Fibroblast of gingiva (primary cell): ENCODE results near the gene SLC45A3.
A peak's percentile ranks its signal among the peaks of the same experiment; 100 is the strongest.
"Not testable (repeated sequence)": the region's sequence is repeated elsewhere in the genome, so short reads cannot be mapped to it uniquely, and the experiment has no call there.

Source experiments
- DNase-seq: peaks from one replicate; pipeline ENCODE4 v3.0.0-alpha.2; 2011; ENCODE audit warnings: low read depth

The SLC45A3 gene, protein sequence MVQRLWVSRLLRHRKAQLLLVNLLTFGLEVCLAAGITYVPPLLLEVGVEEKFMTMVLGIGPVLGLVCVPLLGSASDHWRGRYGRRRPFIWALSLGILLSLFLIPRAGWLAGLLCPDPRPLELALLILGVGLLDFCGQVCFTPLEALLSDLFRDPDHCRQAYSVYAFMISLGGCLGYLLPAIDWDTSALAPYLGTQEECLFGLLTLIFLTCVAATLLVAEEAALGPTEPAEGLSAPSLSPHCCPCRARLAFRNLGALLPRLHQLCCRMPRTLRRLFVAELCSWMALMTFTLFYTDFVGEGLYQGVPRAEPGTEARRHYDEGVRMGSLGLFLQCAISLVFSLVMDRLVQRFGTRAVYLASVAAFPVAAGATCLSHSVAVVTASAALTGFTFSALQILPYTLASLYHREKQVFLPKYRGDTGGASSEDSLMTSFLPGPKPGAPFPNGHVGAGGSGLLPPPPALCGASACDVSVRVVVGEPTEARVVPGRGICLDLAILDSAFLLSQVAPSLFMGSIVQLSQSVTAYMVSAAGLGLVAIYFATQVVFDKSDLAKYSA

GRCh38 chr1:205680073-205680851 is at the start of gene SLC45A3:
TSS of gene SLC45A3 (minus strand) at chr1:205680509. CDS start at chr1:205664656, 15,853 bp downstream.
- no peak for DNase-seq

- DNase-seq = no peak
Observed at GRCh38 chr1:205726619-205727125, 46.4 kb upstream of the SLC45A3 start.

- no peak for DNase-seq
Observed at GRCh38 chr1:205725514-205725913, 45.2 kb upstream of the SLC45A3 start.

DNA sequence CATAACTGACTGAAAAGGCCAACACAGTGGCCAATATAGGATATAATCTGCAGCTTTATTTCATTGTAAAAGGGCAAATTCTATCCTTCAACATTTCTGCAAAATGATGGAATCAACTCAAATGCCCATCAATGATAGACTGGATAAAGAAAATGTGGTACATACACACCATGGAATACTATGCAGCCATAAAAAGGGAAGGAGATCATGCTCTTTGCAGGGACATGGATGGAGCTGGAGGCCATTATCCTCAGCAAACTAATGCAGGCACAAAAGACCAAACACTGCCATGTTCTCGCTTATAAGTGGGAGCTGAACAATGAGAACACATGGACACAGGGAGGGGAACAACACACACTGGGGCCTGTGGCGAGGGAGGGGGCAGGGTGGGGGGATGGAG is 40.4 kb upstream of the SLC45A3 start:
- not testable (repeated sequence) for DNase-seq

GRCh38 chr1:205719762-205720161 is 39.5 kb upstream of the SLC45A3 start:
- no peak for DNase-seq

- DNase-seq = no peak
Observed at GRCh38 chr1:205719015-205719414, 38.7 kb upstream of the SLC45A3 start.

GRCh38 chr1:205716371-205717132 is 36.2 kb upstream of the SLC45A3 start:
- DNase-seq = no peak

DNA sequence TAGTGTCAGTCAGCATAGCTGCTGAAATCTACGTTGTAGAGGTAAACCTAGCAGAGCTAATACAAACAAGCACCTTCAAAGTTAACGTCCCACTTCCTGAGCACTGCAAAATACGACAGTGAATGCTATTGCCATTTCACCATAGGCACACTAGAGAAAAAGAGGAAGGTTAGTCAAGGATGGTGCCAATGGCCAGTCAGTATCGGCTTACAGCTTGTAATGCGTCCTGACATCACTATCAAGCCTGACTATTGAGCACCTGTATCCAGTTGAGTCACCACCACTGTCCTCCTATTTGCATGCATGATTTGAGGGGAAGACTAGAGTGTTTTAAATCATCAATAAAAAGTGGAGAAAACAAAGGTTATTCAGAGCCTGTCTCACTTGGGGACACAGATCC is 35.3 kb upstream of the SLC45A3 start:
- DNase-seq = no peak

- DNase-seq = no peak
Observed at GRCh38 chr1:205714906-205715246, 34.6 kb upstream of the SLC45A3 start.

GRCh38 chr1:205714190-205714905 is 34.0 kb upstream of the SLC45A3 start:
- peak; percentile 75 for DNase-seq

DNA sequence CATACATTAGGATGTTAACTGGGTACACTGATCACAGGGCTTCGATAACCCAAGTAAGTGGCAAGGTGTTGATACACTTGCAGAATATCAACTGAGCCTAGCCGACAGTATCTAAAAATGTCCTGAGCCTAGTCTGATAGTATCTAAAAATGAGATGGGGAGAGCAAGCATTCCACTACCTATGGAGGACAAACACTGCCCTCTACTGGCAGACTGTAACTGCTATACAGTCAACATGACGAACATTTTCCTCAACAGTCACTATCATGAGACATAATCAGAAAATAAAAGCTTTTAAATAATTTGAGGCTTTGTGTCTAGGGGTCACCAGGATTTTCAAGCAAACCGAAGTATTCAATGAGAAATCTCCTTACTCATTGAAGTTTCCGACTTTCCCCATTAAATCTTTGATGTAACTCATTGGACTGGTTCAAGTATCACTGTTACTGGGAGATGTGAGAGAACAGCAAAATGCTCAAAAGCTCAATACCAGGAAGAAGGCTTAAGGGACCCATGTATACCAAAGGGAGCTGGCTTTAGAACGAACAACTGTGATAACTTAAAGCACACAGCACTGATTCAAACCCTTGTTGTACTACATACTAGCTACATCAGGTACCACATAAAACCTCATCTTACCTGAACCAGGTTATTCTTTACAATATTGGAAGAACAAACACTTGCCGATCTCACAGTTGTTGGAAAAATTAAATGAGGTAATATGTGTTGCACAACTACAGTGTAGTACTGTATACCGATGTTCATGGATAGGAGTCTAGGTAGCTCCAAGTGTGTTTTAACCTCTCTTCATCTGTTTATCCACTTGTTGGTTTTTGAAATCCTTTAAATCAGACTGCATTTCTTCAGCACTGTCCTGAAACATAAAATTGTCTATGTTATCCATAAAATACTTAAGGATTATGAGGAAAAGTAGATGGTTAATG is 31.1 kb upstream of the SLC45A3 start:
- DNase-seq = peak; percentile 70

DNA sequence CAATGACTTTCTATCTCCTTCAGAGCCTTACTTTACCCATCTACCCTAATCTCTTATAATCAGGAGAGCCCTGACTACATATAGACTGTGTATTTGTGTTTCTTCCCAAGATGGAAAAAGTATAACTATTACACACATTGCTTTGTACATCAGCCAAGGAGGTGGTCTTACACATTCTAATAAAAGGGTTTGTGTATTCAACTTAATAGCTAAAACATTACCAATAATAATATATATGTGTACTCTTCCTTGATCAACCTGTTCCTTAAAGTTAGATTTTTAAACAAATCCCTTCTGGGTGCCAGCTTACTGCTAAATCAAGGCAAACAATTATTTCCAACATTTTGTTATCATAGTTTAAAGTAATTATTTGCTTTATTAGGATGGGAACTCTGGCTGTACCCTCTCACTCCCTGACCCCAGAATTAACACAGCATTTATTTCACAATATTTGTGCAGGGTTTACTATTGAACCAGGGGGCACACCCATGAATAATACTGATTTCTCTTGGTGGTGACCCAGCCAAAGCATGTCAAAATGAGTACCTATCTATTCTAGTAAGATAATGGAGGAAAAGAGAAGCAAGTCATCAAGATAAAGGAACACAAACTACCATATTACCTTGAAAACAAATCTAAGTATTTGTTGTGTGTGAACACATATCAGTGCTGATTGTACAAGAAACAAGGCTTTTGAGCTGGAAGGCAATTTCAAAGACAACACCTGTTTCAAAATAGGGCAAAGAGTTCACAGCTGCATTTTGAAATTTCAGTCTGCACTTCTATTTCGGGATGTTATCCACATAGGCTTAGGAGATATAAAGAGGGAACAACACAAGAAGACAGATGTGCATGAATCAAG is 30.1 kb upstream of the SLC45A3 start:
- DNase-seq = no peak

DNA sequence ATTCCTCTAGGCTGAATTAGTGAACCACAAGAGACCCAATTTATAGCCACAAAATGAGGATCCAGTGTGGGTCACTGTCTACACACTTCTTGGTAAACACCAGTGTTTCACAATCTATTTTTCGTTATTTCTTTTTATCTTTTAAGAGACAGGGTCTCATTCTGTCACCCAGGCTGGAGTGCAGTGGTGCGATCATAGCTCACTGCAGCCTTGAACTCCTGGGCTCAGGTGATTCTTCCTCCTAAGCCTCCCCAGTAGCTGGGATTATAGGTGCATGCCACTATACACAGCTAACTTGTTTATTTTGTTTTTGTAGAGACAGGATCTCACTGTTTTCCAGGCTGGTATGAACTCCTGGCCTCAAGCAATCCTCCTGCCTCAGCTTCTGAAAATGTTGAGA is 29.3 kb upstream of the SLC45A3 start:
- DNase-seq = no peak

DNA sequence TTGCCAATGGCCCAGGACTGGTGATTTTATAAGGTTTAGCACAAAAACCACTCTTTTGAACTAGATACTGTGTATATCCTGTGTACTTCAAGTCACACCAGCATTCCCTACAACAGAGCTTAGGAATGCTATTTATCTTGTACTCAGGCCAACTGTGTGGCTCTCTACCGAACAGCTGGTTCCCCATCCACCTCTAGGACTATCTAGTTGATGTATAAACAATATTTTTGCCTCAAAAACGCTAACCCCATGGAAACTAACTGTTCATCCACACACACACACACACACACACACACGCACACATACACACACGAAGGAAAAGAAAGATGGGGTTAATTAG is 28.7 kb upstream of the SLC45A3 start:
- DNase-seq = peak; percentile 58

DNA sequence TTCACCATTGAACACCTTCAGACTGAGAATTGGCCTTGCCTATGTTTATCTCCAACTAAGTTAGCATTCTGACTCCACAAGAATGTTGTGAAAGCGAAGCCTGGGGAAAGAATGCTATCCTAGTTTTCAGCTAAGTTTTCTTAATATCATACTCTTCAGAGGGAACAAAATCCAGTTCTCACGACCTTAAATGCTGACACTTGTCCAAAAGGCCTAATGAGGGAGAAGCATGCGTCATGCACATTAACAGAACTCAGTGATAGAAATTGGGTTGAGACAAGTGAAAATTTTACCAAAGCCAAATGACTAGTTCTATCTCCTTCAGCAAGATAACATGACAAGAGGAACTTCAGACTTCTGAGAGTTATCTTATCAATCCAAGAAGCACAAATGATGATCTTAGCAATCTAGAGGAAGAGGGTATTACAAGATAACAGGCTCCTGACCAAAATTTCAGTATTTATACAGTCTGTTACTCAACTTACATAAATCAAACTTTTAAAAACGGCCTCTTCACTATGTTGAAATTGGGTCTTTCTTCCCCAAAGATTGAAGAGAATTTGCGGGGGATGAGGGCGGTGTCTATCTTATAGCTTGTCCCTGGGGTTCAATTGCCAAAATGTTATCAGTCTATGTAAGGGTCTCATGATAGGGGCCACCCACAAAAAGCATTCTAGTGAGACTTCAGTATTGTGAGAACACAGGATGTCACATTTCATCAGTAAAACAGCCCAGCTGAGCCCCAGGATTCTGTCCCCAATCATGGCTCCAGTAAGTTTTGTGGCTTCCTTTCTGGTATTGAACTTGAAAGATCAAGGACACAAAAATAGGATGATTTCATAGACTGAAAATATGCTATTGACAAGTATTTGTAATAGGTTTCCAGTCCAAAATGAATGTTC is 26.5 kb upstream of the SLC45A3 start:
- DNase-seq = no peak

- no peak for DNase-seq
Observed at GRCh38 chr1:205704903-205705302, 24.6 kb upstream of the SLC45A3 start.

GRCh38 chr1:205703072-205703471 is 22.8 kb upstream of the SLC45A3 start:
- DNase-seq = no peak

- no peak for DNase-seq
Observed at GRCh38 chr1:205701891-205702290, 21.6 kb upstream of the SLC45A3 start.
